ENCODE data around the gene TPPP2.

TPPP2 gene

GRCh38 chr14:21058903-21059302 is 28.9 kb downstream of the TPPP2 start:
- ChIA-PET CTCF (interaction anchor here (0.9 to 2.2 kb wide), 8 partner anchors 10 to 98 kb away, joined by 3 to 11 read pairs (median 4); partner anchors contain the start of gene ARHGEF40), POLR2A (no interaction called here)
- TF ChIP-seq, protein P1, sequence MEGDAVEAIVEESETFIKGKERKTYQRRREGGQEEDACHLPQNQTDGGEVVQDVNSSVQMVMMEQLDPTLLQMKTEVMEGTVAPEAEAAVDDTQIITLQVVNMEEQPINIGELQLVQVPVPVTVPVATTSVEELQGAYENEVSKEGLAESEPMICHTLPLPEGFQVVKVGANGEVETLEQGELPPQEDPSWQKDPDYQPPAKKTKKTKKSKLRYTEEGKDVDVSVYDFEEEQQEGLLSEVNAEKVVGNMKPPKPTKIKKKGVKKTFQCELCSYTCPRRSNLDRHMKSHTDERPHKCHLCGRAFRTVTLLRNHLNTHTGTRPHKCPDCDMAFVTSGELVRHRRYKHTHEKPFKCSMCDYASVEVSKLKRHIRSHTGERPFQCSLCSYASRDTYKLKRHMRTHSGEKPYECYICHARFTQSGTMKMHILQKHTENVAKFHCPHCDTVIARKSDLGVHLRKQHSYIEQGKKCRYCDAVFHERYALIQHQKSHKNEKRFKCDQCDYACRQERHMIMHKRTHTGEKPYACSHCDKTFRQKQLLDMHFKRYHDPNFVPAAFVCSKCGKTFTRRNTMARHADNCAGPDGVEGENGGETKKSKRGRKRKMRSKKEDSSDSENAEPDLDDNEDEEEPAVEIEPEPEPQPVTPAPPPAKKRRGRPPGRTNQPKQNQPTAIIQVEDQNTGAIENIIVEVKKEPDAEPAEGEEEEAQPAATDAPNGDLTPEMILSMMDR (IDR thresholded peaks at IDR 0.05; ENCODE audit: control extremely low read depth, extremely low read depth, low read depth, missing control alignments) = no peak
- DNase-seq (ENCODE audit: extremely low spot score) = no peak

DNA sequence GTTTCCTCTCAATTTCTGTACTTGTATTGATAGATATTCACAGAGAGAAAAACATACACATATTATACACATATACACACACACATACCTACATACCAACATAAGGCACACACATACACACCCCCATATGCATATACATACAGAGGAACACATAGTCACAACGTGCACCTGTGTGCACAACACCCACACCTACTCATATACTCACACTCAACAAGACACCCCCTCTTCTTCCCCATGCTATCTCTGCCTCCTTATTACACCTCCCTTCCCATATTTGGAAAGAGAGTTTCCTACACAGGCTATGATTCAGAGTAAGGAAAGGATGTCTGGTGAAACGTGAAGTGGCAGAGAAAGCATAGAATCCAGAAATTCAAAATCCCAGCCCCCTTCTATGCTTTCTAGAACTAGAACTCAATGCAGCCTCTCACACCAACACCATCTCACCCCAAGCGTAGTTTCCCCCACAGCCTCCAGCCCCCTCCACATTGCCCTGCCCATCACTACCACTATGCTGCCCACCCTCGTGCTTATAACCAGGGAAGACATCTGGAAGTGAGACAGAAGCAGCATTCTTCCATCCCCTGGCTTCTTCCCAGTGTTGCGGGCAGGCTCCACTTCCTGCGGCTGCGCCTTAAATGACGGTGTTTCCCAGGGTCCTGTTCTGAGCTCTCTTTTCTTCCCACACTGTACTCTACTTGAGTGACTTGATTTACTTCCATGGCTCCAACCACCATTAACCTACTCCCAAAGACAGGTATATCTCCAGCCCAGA is 30.0 kb downstream of the TPPP2 start:
- TF ChIP-seq, protein P1 (IDR thresholded peaks at IDR 0.05; ENCODE audit: control extremely low read depth, extremely low read depth, low read depth, missing control alignments) = no peak
- ChIA-PET POLR2A (no interaction called here), CTCF (interaction anchor here (0.6 to 2.2 kb wide), 3 partner anchors 8 to 45 kb away, joined by 3 to 11 read pairs (median 3); no protein-coding TSS in a partner anchor)
- no peak for DNase-seq (ENCODE audit: extremely low spot score)

GRCh38 chr14:21060614-21061346 is 30.8 kb downstream of the TPPP2 start:
- POLR2A ChIA-PET = no interaction called here
- TF ChIP-seq, protein P1 (IDR thresholded peaks at IDR 0.05; ENCODE audit: control extremely low read depth, extremely low read depth, low read depth, missing control alignments) = no peak

DNA sequence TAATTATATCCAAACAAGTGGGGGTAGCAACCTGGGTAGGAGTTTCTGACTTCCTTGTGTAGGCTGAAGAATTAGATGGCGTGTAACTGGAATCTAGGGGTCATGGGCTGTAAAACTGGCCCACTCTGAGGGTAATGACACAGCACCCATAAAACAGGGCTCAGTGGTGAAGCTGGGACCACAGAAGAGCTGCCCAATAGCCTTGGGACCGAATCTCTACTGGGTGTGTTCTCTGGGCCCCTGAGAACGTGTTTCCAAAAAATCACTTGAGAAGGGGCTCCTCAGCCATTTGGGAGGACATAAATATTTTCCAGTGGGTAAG is 31.3 kb downstream of the TPPP2 start:
- ChIA-PET CTCF (interaction anchor here (0.9 to 2.4 kb wide), 4 partner anchors 12 to 90 kb away, joined by 3 to 13 read pairs (median 6); no protein-coding TSS in a partner anchor), POLR2A (no interaction called here)
- TF ChIP-seq, protein P1 (IDR thresholded peaks at IDR 0.05; ENCODE audit: control extremely low read depth, extremely low read depth, low read depth, missing control alignments) = no peak
- DNase-seq (ENCODE audit: extremely low spot score) = no peak

More at GRCh38 chr14:21060614-21061346, 30.8 kb downstream of the TPPP2 start:
- no peak for DNase-seq (ENCODE audit: extremely low spot score)
- CTCF ChIA-PET = interaction anchor here (0.6 to 2.4 kb wide), 4 partner anchors 21 to 46 kb away, joined by 3 to 13 read pairs (median 5); no protein-coding TSS in a partner anchor

DNA sequence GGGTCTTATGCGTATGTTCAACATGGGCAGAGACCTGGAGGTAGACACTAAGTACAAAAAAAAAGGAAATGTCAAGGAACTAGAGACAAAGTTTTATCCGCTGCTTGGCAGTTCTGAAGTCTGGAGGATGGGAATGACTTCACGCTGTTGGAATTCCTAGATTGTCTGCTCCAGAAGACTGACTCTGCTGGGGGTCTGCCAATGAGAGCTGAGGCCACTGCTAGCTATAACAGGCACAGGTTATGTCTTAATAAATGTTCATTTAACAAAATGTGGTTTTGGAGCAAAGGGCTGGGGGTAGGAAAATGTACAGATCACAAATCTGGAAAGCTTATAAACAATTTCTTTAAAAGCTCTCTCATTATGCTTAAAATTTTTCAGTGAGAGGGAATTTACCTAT is 33.5 kb downstream of the TPPP2 start:
- DNase-seq (ENCODE audit: extremely low spot score) = no peak
- POLR2A ChIA-PET = no interaction called here
- CTCF ChIA-PET = interaction anchor here (0.9 to 2.1 kb wide), 4 partner anchors 29 to 206 kb away, joined by 3 to 10 read pairs (median 4); no protein-coding TSS in a partner anchor
- TF ChIP-seq, protein P1 (IDR thresholded peaks at IDR 0.05; ENCODE audit: control extremely low read depth, extremely low read depth, low read depth, missing control alignments) = no peak

GRCh38 chr14:21066882-21067502 is 37.0 kb downstream of the TPPP2 start:
- CTCF ChIA-PET = interaction anchor here (1.0 to 4.7 kb wide), 14 partner anchors 11 to 72 kb away, joined by 3 to 130 read pairs (median 6); partner anchors contain the start of genes TMEM253 and ZNF219
- POLR2A ChIA-PET = interaction anchor here (0.5 kb wide), 1 partner anchor 724 kb away, joined by 7 read pairs; no protein-coding TSS in a partner anchor
- no peak for DNase-seq (ENCODE audit: extremely low spot score)
- TF ChIP-seq, protein P1 (IDR thresholded peaks at IDR 0.05; ENCODE audit: control extremely low read depth, extremely low read depth, low read depth, missing control alignments) = peak; percentile 28
